Measurements from ENCODE around the gene ROBO1. TPM values are rescaled to one million over a fixed set of nuclear protein-coding genes. Genes with fewer than 3 reads are reported as not detected.

The ROBO1 gene
- total RNA-seq, 1 experiment from 2014 or later: 35.5 TPM

DNA sequence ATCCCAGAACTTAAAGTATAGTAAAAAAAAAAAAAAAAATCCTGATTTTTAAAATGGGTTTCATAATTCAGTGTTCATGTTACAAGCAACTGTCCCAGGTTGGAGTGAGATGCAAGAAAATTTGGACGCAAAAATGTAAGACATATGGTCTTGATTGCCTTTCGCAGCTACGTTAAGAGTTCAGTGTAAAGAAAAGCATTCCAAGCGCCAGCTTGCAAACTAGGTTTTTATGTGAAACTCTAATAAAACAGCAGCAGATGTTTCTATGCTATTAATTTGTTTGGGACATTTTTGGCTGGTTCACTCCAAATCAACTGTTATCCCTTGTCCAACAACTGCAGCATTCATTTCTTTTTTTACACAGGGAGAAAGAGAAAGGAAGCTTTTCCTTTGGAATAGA, 957.8 kb downstream of the ROBO1 start:
- ATAC-seq: no peak
- Histone ChIP-seq H3K4me2 (ENCODE audit: low read length) (no peak overlapping the region), H3K27ac (ENCODE audit: low read length) (no peak overlapping the region), H3K9me3 (ENCODE audit: low read length) (no peaks in the 10 kb centered on the region), H3K79me2 (ENCODE audit: low read length) (no peaks in the 10 kb centered on the region), H3K36me3 (ENCODE audit: low read depth, low read length) (no peaks in the 10 kb centered on the region), H3F3A (ENCODE audit: low read length, unreplicated experiment) (no peaks in the 10 kb centered on the region), H3K27me3 (ENCODE audit: low read length) (no peaks in the 10 kb centered on the region), H3K4me3 (ENCODE audit: low read length) (no peak overlapping the region), H3K4me1 (ENCODE audit: insufficient read depth, low read length) (peaks cover 4% of the 10 kb centered on the region; the same call in 1 of the 2 replicates), H4K20me1 (ENCODE audit: low read length) (no peaks in the 10 kb centered on the region), H2AFZ (ENCODE audit: low read length) (no peak overlapping the region), H3K9ac (ENCODE audit: low read length) (no peak overlapping the region), H3K9me2 (replicated peaks; ENCODE audit: low read length) (no peaks in the 10 kb centered on the region)
- TF ChIP-seq, protein P1, sequence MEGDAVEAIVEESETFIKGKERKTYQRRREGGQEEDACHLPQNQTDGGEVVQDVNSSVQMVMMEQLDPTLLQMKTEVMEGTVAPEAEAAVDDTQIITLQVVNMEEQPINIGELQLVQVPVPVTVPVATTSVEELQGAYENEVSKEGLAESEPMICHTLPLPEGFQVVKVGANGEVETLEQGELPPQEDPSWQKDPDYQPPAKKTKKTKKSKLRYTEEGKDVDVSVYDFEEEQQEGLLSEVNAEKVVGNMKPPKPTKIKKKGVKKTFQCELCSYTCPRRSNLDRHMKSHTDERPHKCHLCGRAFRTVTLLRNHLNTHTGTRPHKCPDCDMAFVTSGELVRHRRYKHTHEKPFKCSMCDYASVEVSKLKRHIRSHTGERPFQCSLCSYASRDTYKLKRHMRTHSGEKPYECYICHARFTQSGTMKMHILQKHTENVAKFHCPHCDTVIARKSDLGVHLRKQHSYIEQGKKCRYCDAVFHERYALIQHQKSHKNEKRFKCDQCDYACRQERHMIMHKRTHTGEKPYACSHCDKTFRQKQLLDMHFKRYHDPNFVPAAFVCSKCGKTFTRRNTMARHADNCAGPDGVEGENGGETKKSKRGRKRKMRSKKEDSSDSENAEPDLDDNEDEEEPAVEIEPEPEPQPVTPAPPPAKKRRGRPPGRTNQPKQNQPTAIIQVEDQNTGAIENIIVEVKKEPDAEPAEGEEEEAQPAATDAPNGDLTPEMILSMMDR (conservative IDR thresholded peaks at IDR 0.05; ENCODE audit: low read depth, low read length): no peak
- TF ChIP-seq EZH2 (IDR thresholded peaks at IDR 0.05; ENCODE audit: low read length, unreplicated experiment): no peak
- TF ChIP-seq EZH2phosphoT487 (IDR thresholded peaks at IDR 0.05; ENCODE audit: borderline replicate concordance, low read length): no peak
- DNase-seq: no peak
- no TSS peak for BruUV-seq (replicated peaks)
- intact Hi-C loops (cut with micrococcal nuclease): loop anchor here (5.0 kb wide), 1 partner anchor 58 kb away; no protein-coding TSS in a partner anchor
- POLR2A ChIA-PET (ENCODE audit: unreplicated experiment): no interaction called here
- CTCF ChIA-PET: no interaction called here

DNA sequence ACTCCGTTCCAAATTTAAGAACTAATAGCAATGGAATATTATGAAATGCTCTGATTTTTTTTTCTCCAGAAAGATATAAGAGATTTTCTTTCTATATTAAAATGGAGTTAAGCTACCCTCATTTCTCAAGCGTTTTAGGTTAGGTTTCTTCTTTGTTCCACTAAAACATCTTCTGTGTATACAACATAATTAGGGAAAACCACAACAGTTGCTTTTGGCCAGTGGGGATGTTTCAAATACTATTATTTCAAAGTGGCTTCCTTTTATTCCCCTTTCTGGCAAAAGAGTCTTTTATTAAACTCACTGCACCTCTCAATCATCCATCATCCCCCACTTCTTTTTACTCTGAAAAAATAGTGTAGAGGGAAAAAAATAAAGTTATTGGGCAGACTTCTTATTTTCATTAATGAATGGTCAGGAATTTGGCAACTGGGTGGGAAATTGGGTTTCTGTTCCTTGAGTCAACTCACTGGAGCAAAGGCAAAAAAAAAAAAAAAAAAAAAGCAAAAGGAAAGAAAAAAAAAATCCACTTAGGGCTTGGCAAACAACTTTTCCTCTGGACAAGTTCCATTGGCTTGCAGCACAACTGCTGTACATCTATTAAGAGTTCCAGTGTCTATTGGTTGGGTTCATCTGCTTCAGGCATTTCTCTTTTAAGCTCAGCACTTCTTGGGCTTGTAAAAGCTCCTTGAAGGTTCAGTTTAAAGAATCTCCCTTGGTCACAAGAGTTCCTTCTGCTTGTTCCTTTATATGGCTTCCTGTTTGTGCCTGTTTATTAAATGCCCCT, 963.4 kb downstream of the ROBO1 start:
- BruUV-seq (replicated peaks): no TSS peak

More for the DNA sequence above, 963.4 kb downstream of the ROBO1 start:
- Histone ChIP-seq H3K4me3 (ENCODE audit: low read length) (no peak overlapping the region), H3K79me2 (ENCODE audit: low read length) (no peaks in the 10 kb centered on the region), H3K9ac (ENCODE audit: low read length) (no peak overlapping the region), H3K4me2 (ENCODE audit: low read length) (0 out of 2 replicates have a peak overlapping the region, but pooled peaks have one; percentile 10), H3K4me1 (ENCODE audit: insufficient read depth, low read length) (peaks cover 9% of the 10 kb centered on the region; the same call in 1 of the 2 replicates), H3K27me3 (ENCODE audit: low read length) (no peaks in the 10 kb centered on the region), H2AFZ (ENCODE audit: low read length) (no peak overlapping the region), H3F3A (ENCODE audit: low read length, unreplicated experiment) (no peaks in the 10 kb centered on the region), H3K36me3 (ENCODE audit: low read depth, low read length) (no peaks in the 10 kb centered on the region), H3K27ac (ENCODE audit: low read length) (peak overlapping the region; percentile 3; the same call in 1 of the 2 replicates), H4K20me1 (ENCODE audit: low read length) (no peaks in the 10 kb centered on the region), H3K9me2 (replicated peaks; ENCODE audit: low read length) (no peaks in the 10 kb centered on the region), H3K9me3 (ENCODE audit: low read length) (no peaks in the 10 kb centered on the region)
- TF ChIP-seq EZH2phosphoT487 (IDR thresholded peaks at IDR 0.05; ENCODE audit: borderline replicate concordance, low read length) (no peak), EZH2 (IDR thresholded peaks at IDR 0.05; ENCODE audit: low read length, unreplicated experiment) (no peak)
- TF ChIP-seq, protein P1 (conservative IDR thresholded peaks at IDR 0.05; ENCODE audit: low read depth, low read length): no peak
- DNase-seq (no peak), ATAC-seq (peak; percentile 68)
- ChIA-PET POLR2A (ENCODE audit: unreplicated experiment) (no interaction called here), CTCF (no interaction called here)
- intact Hi-C loops (cut with micrococcal nuclease): no loop called here

Measured in PC-3 (cell line).